HG03558 (cell line): ENCODE measurements around the gene YIF1A.
"Not testable (repeated sequence)": the region's sequence is repeated elsewhere in the genome, so short reads cannot be mapped to it uniquely, and the experiment has no call there.

ENCODE experiments used
- ATAC-seq: cut with Tn5 transposase; IDR thresholded peaks from one replicate; pipeline ENCODE4 v1.9.1; 2021; ENCODE audit warnings: moderate number of reproducible peaks; ENCODE audit not compliant: unreplicated experiment; ENCODE audit errors: extremely low read depth

Gene YIF1A

DNA sequence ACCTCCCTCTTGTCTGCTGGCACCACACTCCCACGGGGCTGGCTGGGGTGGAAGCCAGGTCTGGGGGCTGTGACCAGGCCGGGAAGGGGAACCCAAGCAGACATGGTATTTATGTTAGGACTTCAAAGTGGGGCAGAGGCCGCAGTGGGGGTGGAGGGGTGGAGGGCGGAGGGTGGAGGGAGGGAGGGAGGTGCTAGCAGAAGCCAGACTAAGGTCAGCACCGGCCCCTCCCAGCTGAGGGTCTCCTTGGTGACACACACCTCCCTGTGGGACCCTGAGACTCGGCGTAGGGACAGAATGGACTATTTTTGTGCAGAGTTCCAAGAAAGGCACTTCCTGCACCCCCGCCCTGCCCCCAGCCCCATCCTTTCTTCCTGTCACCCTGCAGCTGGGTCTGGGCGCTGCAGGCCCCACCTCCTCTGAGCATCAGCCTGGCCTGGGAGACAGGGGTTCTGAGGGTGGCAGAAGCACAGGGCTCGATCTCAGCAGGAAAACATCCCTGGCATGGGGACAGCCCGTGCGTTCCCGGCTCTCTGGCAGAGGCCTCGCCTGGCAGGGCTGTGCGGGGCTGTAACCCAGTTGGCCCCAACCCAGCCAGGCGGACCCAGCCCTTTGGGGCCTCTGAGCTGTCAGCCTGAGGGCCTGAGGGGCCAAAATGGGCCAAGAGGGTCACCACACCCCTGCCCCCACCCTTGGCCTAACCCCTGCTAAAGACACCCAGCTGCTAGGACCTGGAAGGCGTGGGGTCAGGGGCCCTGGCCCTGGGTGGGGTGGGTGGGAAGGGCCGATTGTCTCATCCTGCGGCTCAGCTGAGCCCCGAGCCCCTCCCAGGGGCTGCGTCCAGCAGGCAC, 37.5 kb upstream of the YIF1A start:
- no peak for ATAC-seq

GRCh38 chr11:66325263-66325671, 36.3 kb upstream of the YIF1A start:
- ATAC-seq: no peak

- ATAC-seq: no peak
These were observed 35.7 kb upstream of the YIF1A start for GRCh38 chr11:66324664-66325063.

GRCh38 chr11:66323684-66324083, 34.7 kb upstream of the YIF1A start:
- no peak for ATAC-seq

DNA sequence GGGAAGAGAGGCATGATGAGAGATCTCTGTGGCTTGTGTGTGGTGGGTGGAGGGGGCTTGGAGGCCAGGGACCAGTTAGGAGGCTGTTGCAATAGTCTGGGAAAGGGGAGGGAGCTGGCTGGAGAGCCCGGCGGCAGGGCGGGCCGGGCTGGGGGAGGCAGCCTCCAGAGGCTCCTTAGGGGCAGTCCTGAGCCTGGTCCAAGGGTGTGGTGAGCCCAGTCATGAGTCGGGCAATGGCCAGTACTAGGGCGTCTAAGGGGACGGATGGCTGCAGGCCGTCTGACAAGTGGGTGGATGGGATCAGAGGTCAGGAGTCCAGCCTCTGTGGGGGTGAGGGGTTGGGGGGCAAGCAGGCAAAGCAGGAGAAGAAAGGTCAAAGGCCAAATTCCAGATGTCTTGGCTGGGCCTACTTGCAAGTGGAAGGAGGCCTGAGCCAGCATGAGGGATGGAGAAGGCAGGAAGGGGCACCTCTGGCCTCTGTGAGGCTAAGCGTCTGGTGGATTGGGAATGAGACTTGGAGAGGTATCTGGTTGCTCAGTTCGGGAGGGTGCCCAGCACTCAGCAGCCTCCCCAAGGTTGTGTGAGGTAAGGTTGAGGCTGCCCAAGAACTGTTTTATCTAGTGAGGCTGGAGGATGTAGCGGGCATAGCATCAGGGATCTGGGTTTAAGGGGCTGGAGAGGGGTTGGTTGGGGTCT, 33.9 kb upstream of the YIF1A start:
- ATAC-seq: no peak

DNA sequence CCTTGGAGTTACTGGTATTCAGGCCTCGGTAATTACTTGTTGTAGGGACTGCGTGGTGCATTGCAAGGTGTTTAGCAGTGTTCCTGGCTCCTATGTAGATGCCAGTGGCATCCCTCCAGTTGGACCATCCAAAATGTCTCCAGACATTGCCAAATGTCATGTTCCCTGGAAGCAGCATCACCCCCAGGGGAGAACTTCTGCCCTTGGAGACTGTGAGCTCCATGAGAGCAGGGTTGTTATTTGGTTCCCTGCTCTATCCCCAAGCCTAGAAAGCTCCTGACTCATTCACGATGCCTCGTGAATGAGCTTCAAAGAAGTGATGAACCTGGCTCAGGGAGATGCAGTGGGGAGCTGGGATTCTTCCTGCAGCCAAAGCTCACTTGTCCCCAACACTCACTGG, 32.7 kb upstream of the YIF1A start:
- ATAC-seq: no peak

GRCh38 chr11:66320748-66321147, 31.8 kb upstream of the YIF1A start:
- not testable (repeated sequence) for ATAC-seq

- ATAC-seq: not testable (repeated sequence)
These were observed 31.3 kb upstream of the YIF1A start for GRCh38 chr11:66320289-66320688.

GRCh38 chr11:66318600-66318970, 29.6 kb upstream of the YIF1A start:
- no peak for ATAC-seq

- ATAC-seq: no peak
These were observed 29.0 kb upstream of the YIF1A start for GRCh38 chr11:66317723-66318599.

GRCh38 chr11:66317322-66317722, 28.4 kb upstream of the YIF1A start:
- no peak for ATAC-seq

- ATAC-seq: no peak
These were observed 27.9 kb upstream of the YIF1A start, which contains the start of gene CD248 for GRCh38 chr11:66316849-66317251. CD248 (minus strand) TSS chr11:66317044; CDS start chr11:66317027, 17 bp downstream.

DNA sequence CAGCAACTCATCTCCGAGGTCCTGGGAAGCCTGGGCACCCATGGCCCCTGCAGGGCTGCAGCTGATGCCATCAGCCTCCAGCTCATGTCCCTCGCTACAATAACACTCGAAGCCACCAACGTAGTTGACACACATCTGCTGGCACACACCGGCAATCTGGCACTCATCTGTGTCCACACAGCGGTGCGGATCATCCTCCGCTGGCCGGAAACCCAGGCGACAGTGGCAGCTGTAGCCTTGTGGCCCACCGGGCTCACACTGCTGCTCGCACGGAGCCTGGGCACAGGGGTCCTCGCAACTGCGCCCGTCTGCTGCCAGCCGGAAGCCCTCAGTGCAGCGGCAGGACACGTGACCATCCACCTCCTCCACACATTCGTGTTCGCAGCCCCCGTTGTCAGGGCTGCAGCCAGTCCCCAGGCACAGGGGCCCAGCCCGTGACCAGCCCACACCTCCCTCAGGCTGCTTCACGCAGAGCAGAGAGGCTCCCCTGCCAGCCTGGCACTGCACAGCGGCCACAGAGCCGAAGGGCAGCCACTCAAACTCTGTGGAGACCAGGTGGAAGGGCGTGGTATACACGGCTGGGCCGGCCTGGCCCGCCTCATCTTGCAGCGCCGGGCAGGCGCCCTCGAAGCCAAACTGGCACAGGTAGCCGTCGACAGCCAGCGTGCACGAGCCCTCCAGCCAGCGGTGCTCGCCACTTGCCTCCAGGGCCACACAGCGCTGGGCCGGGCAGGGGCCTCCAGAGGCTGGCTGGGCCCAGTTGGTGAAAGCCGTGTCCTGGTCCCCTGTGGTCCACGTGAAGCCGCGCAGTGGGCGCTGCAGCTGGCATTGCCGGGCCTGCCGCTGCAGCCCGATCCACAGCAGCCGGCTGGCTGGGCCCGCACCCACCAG, 27.2 kb upstream of the YIF1A start:
- no peak for ATAC-seq

DNA sequence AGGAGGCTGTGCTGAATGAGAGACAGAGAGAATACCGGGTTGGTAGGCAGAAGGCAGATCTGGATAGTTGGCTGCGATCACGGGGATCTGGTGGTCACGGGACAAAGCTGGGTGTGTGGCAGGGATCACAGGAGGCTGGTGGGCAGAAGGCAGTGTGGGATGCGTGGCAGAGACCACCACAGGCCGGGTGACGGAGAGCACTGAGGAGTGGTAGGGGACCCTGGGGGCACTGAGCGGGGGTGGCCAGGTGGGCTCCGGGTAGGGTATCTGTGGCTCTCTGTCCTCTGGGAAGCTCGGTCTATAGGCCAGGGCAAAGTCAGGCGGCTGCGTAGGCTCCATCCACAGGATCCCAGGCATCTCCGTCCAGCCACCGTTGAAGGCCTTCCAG, 26.5 kb upstream of the YIF1A start:
- ATAC-seq: no peak

GRCh38 chr11:66314561-66315497, 25.9 kb upstream of the YIF1A start:
- ATAC-seq: no peak

- no peak for ATAC-seq
These were observed 25.2 kb upstream of the YIF1A start for GRCh38 chr11:66314186-66314501.

- no peak for ATAC-seq
These were observed 24.6 kb upstream of the YIF1A start for GRCh38 chr11:66313321-66314185.
